RWPE2 (cell line): ENCODE data around the gene ZC3HAV1.

ENCODE experiments used
- ATAC-seq: fragments of 200-7000 bp; cut with Tn5 transposase; 3 replicates; pipeline ENCODE4 v1.9.1; 2021; ENCODE audit warnings: low read depth
- DNase-seq: peaks from one replicate; pipeline ENCODE4 v3.0.0-alpha.2; 2020; ENCODE audit warnings: low spot score
- H3K27ac ChIP-seq: fragments of 450-650 bp; 2 replicates; pipeline ENCODE4 v1.5.1; 2017; ENCODE audit warnings: mild to moderate bottlenecking; ENCODE audit not compliant: poor library complexity, severe bottlenecking
- H3K27me3 ChIP-seq: fragments of 250-450 bp; sonication (Bioruptor Pico); 2 replicates; pipeline ENCODE4 v1.5.1; 2021; ENCODE audit warnings: mild to moderate bottlenecking, moderate library complexity; ENCODE audit not compliant: insufficient read depth, poor library complexity, severe bottlenecking
- H3K36me3 ChIP-seq: fragments of 250-450 bp; sonication (Bioruptor Pico); 2 replicates; pipeline ENCODE4 v1.5.1; 2020; ENCODE audit warnings: low read depth, mild to moderate bottlenecking, moderate library complexity
- H3K4me1 ChIP-seq: fragments of 250-450 bp; sonication (Bioruptor Pico); 2 replicates; pipeline ENCODE4 v1.5.1; 2021; ENCODE audit warnings: mild to moderate bottlenecking, moderate library complexity; ENCODE audit not compliant: insufficient read depth, poor library complexity, severe bottlenecking
- H3K4me3 ChIP-seq: fragments of 250-450 bp; sonication (Bioruptor Pico); 2 replicates; pipeline ENCODE4 v1.5.1; 2021; ENCODE audit warnings: mild to moderate bottlenecking, moderate library complexity; ENCODE audit not compliant: severe bottlenecking
- H3K9me3 ChIP-seq: fragments of 250-450 bp; sonication (Bioruptor Pico); 2 replicates; pipeline ENCODE4 v1.5.1; 2021; ENCODE audit warnings: mild to moderate bottlenecking, moderate library complexity; ENCODE audit not compliant: severe bottlenecking
- CTCF ChIP-seq: fragments of 450-650 bp; IDR thresholded peaks from one replicate; pipeline ENCODE4 v1.5.1; 2017; ENCODE audit warnings: mild to moderate bottlenecking, moderate library complexity; ENCODE audit not compliant: poor library complexity, severe bottlenecking

Gene ZC3HAV1

GRCh38 chr7:139046143-139046542, 63.4 kb downstream of the ZC3HAV1 start:
- ATAC-seq: no peak
- Histone ChIP-seq H3K4me1 (no peaks in the 10 kb centered on the region), H3K27ac (no peak overlapping the region), H3K4me3 (no peak overlapping the region), H3K9me3 (no peaks in the 10 kb centered on the region), H3K36me3 (peaks cover 44% of the 10 kb centered on the region), H3K27me3 (no peaks in the 10 kb centered on the region)
- DNase-seq: no peak
- no peak for TF ChIP-seq CTCF

- Histone ChIP-seq H3K27me3 (no peaks in the 10 kb centered on the region), H3K4me1 (no peaks in the 10 kb centered on the region), H3K4me3 (no peak overlapping the region), H3K9me3 (no peaks in the 10 kb centered on the region), H3K27ac (no peak overlapping the region), H3K36me3 (peaks cover 43% of the 10 kb centered on the region)
- TF ChIP-seq CTCF: no peak
- no peak for ATAC-seq
- no peak for DNase-seq
Measured at GRCh38 chr7:139044813-139045794, 64.4 kb downstream of the ZC3HAV1 start.

GRCh38 chr7:139043823-139044812, 65.4 kb downstream of the ZC3HAV1 start:
- Histone ChIP-seq H3K27me3 (no peaks in the 10 kb centered on the region), H3K36me3 (peaks cover 34% of the 10 kb centered on the region), H3K4me3 (no peak overlapping the region), H3K4me1 (no peaks in the 10 kb centered on the region), H3K9me3 (no peaks in the 10 kb centered on the region), H3K27ac (no peak overlapping the region)
- DNase-seq (no peak), ATAC-seq (no peak)
- TF ChIP-seq CTCF: no peak

GRCh38 chr7:139041378-139042085, 68.0 kb downstream of the ZC3HAV1 start:
- DNase-seq (no peak), ATAC-seq (peak; percentile 36)
- Histone ChIP-seq H3K9me3 (no peaks in the 10 kb centered on the region), H3K27ac (no peak overlapping the region), H3K4me3 (no peak overlapping the region), H3K27me3 (no peaks in the 10 kb centered on the region), H3K36me3 (peaks cover 17% of the 10 kb centered on the region), H3K4me1 (no peaks in the 10 kb centered on the region)
- no peak for TF ChIP-seq CTCF
